Uterus (tissue), 4 donors: ENCODE data around the gene PBX2. TPM values are rescaled to one million over a fixed set of nuclear protein-coding genes. Genes with fewer than 3 reads are reported as not detected.

Source experiments
- DNase-seq, 2 donors: peaks; one replicate each; pipeline ENCODE4 v3.0.0-alpha.2; 2019 to 2020
- H3K27ac ChIP-seq, 2 donors: fragments of 200-600 bp; sonication (generic); 1 replicate in 1 of 2; 2 replicates in 1 of 2; pipeline ENCODE4 v1.5.1; 2016 to 2018
- H3K27me3 ChIP-seq, 2 donors: fragments of 200-600 bp; sonication (generic); one replicate each; pipeline ENCODE4 v1.5.1; 2018 to 2019; ENCODE audit warnings: control low read depth in 1 of 2
- H3K36me3 ChIP-seq, 2 donors: fragments of 200-600 bp; sonication (generic); one replicate each; pipeline ENCODE4 v1.5.1; 2019; ENCODE audit warnings: control low read depth in 1 of 2
- H3K4me1 ChIP-seq, 2 donors: fragments of 200-600 bp; sonication (generic); one replicate each; pipeline ENCODE4 v1.5.1; 2018 to 2019; ENCODE audit warnings: control low read depth in 1 of 2
- H3K4me3 ChIP-seq, 2 donors: fragments of 200-600 bp; sonication (generic); 1 replicate in 1 of 2; 2 replicates in 1 of 2; pipeline ENCODE4 v1.5.1; 2018 to 2019; ENCODE audit warnings: mild to moderate bottlenecking in 1 of 2
- H3K9me3 ChIP-seq, 2 donors: fragments of 200-600 bp; sonication (generic); one replicate each; pipeline ENCODE4 v1.5.1; 2019; ENCODE audit warnings: control low read depth in 1 of 2
- POLR2A ChIP-seq, 2 donors: fragments of 450-650 bp; IDR thresholded peaks; one replicate each; pipeline ENCODE4 v1.6.1; 2016; ENCODE audit warnings: antibody characterized with exemption in 2 of 2, mild to moderate bottlenecking in 1 of 2, moderate library complexity in 1 of 2
- intact Hi-C: fragments of 100-400 bp; cut with DNase I; formaldehyde crosslinking; loops from one replicate; pipeline ENCODE4 v1.15.1; 2023; ENCODE audit warnings: low total_unique reads
- total RNA-seq, 4 donors: library from RNA; depleted of rRNA in 3 of 4; stranded (reverse); fragments of >200 nt in 3 of 4; gene quantifications; one replicate each; pipeline versions ENCODE4 v1.1.0 to v1.2.4, GENCODE V29; 2014 to 2023
- TF ChIP-seq, protein P1 (sequence below), 4 experiments: fragments of 200-600 bp in 2 of 4; fragments of 450-650 bp in 2 of 4; sonication (generic) in 2 of 4; IDR thresholded peaks; one replicate each; pipeline ENCODE4 v1.5.1; 2016 to 2019; ENCODE audit warnings: antibody characterized with exemption in 4 of 4, mild to moderate bottlenecking in 2 of 4, moderate library complexity in 1 of 4
- donor health status: DM: yes; HTN: yes; CAD: no.

PBX2 gene
- total RNA-seq, 4 donors from 2014 or later, result 35.1 to 150 (median 57.7) TPM

DNA sequence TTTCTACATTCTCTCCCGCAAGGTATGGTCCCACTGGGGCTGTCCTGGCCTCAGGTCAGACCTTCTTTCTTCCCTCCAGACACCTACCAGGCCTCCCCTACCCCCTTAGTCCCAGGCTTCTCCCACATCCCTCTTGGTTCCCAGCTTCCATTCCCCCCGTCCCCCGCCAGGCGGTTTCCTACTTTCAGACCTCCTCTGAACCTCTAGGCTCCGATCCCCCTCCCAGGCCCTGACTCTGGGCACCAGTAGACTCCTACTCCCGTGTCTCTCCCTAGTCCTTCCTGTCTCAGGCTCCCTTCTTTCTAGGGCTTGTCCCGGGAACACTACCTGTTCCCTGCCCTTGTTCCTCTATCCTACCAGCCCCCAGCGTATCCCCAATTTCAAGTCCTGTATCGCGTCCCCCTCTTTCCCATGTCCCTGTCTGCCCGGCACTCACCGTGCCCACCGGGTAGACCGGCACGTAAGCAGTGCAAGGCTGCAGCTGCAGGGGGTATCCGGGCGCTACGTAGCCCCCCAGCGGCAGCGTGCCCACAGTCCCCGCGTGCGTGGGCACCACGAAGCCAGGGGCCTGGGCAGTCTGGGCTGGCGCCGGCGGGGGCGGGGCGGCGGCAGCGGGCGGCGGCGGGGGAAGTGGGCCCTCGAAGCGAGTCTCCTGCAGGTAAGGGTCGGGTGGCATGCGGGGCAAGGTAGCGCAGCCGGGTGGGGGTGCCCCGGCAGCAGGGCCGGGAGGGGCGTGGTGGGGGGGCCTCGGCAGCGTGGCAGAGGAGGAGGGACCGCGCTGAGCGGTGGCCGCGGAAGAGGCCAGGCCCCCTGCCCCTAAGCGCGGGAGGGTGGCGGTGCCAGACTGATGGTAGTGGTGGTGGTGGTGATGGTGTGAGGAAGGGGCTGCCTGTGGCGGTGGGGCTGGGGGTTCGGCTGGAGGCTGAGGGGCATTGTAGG, 39.8 kb downstream of the PBX2 start:
- H3K4me3 ChIP-seq, result peak overlapping the region in 1 of 2 donors; percentile 68
- H3K27me3 ChIP-seq, result no peaks in the 10 kb centered on the region
- no peaks in the 10 kb centered on the region for H3K36me3 ChIP-seq
- H3K27ac ChIP-seq, result peak overlapping the region; percentile 93 to 97
- no peak for DNase-seq
- intact Hi-C loops, result no loop called here
- H3K9me3 ChIP-seq, result no peaks in the 10 kb centered on the region
- no peak for TF ChIP-seq POLR2A (IDR thresholded peaks at IDR 0.05)
- TF ChIP-seq, protein P1, sequence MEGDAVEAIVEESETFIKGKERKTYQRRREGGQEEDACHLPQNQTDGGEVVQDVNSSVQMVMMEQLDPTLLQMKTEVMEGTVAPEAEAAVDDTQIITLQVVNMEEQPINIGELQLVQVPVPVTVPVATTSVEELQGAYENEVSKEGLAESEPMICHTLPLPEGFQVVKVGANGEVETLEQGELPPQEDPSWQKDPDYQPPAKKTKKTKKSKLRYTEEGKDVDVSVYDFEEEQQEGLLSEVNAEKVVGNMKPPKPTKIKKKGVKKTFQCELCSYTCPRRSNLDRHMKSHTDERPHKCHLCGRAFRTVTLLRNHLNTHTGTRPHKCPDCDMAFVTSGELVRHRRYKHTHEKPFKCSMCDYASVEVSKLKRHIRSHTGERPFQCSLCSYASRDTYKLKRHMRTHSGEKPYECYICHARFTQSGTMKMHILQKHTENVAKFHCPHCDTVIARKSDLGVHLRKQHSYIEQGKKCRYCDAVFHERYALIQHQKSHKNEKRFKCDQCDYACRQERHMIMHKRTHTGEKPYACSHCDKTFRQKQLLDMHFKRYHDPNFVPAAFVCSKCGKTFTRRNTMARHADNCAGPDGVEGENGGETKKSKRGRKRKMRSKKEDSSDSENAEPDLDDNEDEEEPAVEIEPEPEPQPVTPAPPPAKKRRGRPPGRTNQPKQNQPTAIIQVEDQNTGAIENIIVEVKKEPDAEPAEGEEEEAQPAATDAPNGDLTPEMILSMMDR (IDR thresholded peaks at IDR 0.05), result no peak
- H3K4me1 ChIP-seq, result peaks cover 5 to 11% of the 10 kb centered on the region in 2 donors

DNA sequence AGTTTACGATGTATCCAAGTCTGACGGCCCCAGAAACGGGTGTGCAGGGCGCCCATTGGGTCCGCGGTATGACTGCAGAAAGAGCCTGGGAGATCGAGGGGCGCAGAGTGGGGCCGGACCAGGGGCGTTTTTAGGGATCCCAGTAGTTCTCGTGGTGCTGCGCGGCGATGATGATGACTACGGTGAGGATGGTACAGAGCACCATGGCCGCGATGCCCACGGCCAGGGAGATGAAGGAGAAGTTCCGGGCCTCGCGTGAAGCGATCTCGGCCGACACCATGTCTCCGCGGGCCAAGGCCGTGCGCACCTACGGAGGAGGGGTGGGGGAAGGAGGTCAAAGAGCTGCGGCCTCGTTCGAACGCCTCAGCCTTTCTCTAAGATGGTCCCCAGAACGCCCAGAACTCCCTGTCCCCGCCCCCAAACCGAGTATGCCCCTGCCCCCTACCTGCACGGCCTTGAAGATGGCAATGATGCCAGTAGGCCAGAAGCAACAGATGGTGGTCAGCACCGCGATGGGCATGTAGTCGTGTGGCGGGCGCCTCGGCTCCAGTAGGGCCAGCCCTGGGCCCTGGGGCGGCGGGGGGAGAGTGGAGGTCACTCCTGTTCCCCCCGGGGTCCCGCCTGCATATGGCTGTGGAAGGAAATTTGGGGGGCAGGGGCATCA, 40.8 kb downstream of the PBX2 start:
- Histone ChIP-seq H3K9me3 (no peaks in the 10 kb centered on the region), H3K4me1 (peaks cover 5 to 9% of the 10 kb centered on the region in 2 donors), H3K36me3 (no peaks in the 10 kb centered on the region), H3K4me3 (no peak overlapping the region), H3K27me3 (no peaks in the 10 kb centered on the region), H3K27ac (no peak overlapping the region)
- intact Hi-C loops, result no loop called here
- TF ChIP-seq, protein P1 (IDR thresholded peaks at IDR 0.05), result no peak
- no peak for TF ChIP-seq POLR2A (IDR thresholded peaks at IDR 0.05)
- DNase-seq, result no peak

DNA sequence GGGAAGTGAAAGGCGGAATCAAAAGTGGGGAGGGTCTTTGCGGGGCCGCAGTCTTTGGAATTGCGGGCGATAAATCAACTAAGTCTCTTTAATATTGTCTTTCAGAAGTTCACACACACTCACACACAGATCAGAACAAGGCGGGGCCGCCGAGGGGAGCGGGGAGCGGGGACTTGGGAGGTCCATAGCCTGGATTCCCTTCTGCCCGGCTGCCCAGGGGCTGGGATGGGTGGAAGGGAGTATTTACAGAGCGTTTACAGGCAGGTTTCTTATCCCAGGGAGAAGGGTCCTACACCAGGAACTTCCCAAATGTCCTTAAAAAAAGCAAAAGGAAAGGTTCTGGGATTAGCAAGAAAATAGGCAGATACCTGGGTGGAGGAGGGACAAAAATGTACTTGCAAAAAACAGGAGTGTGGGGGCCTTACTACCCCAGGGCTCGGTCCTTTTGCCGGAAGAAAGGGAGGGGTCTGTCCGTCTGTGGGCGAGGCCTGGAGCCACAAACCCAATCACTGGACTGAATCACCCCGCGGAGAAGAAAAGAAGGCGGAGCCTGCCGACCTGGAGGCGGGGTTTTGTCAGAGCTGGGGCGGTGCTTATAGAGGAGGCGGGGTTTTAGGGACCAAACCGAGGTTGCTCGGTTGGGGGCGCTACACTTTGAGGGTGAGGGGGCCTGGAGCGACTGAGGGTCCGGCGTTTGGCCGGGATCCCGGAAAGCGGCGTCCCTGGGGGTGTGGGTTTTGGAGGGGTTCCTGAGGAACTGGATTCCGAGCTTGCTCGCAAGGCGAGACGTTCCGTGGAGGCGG, 41.5 kb downstream of the PBX2 start:
- TF ChIP-seq POLR2A (IDR thresholded peaks at IDR 0.05), result no peak
- TF ChIP-seq, protein P1 (IDR thresholded peaks at IDR 0.05), result no peak
- no peak for DNase-seq
- Histone ChIP-seq H3K9me3 (no peaks in the 10 kb centered on the region), H3K4me3 (no peak overlapping the region), H3K27ac (no peak overlapping the region), H3K4me1 (peaks cover 5 to 9% of the 10 kb centered on the region in 2 donors), H3K27me3 (no peaks in the 10 kb centered on the region), H3K36me3 (no peaks in the 10 kb centered on the region)
- intact Hi-C loops, result no loop called here

DNA sequence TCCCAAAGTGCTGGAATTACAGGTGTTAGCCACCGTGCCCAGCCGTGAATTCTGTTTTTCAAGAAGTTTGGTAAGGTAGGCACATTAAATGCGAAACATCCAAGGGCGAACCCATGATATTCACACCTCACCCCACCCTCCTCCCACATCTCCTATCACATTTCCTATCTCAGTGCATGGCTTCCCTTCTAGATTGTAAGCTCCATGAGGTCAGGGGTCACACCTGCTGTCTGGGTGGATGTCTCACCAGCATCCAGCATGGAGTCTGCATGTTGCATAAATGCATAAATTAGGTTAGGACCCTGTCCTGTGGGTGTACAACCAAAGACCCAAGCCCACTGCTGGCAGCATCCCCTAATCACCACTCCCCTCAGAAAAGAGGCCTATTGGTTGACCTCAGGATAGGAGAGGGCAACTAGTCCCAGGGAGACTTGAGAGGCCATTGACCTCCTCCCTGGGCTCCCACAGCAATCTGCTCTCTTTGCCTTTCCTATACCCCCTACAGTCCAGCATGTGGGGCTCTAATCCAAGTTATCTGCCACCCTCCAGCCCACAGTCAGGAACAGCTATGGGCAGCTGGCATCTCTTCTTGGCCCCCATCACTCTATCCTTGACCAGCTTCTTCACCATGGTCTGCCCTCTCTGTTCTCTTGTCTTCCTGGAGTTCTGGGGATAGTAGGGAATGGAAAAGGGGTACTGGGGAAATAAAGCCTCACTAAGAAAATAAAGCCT, 42.4 kb downstream of the PBX2 start:
- Histone ChIP-seq H3K27ac (no peak overlapping the region), H3K27me3 (no peaks in the 10 kb centered on the region), H3K4me1 (peaks cover 4 to 6% of the 10 kb centered on the region in 2 donors), H3K9me3 (no peaks in the 10 kb centered on the region), H3K36me3 (no peaks in the 10 kb centered on the region), H3K4me3 (no peak overlapping the region)
- DNase-seq, result no peak
- intact Hi-C loops, result no loop called here
- no peak for TF ChIP-seq POLR2A (IDR thresholded peaks at IDR 0.05)
- TF ChIP-seq, protein P1 (IDR thresholded peaks at IDR 0.05), result no peak
